Mammary epithelial cell (primary cell): ENCODE results near the gene MYL3.

ENCODE experiments used
- CTCF ChIP-seq, 2 donors: IDR thresholded peaks in 1 of 2; conservative IDR thresholded peaks in 1 of 2; 2 replicates each; pipeline ENCODE4 v1.5.1; 2011 to 2012; ENCODE audit warnings: inconsistent platforms in 2 of 2, low read length in 2 of 2, mild to moderate bottlenecking in 2 of 2, control low read depth in 1 of 2, low read depth in 1 of 2; ENCODE audit not compliant: insufficient read depth in 1 of 2; ENCODE audit errors: extremely low read depth in 1 of 2
- EZH2 ChIP-seq: IDR thresholded peaks from 2 replicates; pipeline ENCODE4 v1.6.1; 2012; ENCODE audit warnings: low read length, inconsistent platforms, borderline replicate concordance

GRCh38 chr3:46857485-46858341, 5.5 kb downstream of the MYL3 start:
- TF ChIP-seq CTCF (conservative IDR thresholded peaks at IDR 0.05 in 1 of 2, IDR thresholded peaks at IDR 0.05 in 1 of 2; ENCODE audit: extremely low read depth in 1 of 2, insufficient read depth in 1 of 2, low read depth in 1 of 2, low read length in 2 of 2): no peak
- no peak for TF ChIP-seq EZH2
